Neuronal stem cell (in vitro differentiated cells): ENCODE results near the gene BIN1.

Experiments used
- DNase-seq: peaks from one replicate; pipeline ENCODE4 v3.0.0-alpha.2; 2013; ENCODE audit warnings: low spot score
- H2AFZ ChIP-seq: one replicate; pipeline ENCODE4 v1.6.1; 2013; ENCODE audit warnings: mild to moderate bottlenecking, low read length, inconsistent platforms
- H2AK5ac ChIP-seq: 2 replicates; pipeline ENCODE4 v1.6.1; 2013; ENCODE audit warnings: low read depth, mild to moderate bottlenecking, inconsistent platforms, low read length, moderate library complexity, mixed read lengths
- H2BK120ac ChIP-seq: 2 replicates; pipeline ENCODE4 v1.6.1; 2013; ENCODE audit warnings: low read depth, mild to moderate bottlenecking, inconsistent platforms, low read length, moderate library complexity, mixed read lengths
- H2BK12ac ChIP-seq: one replicate; pipeline ENCODE4 v1.6.1; 2013; ENCODE audit warnings: low read length, inconsistent platforms
- H2BK15ac ChIP-seq: 2 replicates; pipeline ENCODE4 v1.6.1; 2013; ENCODE audit warnings: mild to moderate bottlenecking, low read length, inconsistent platforms, mixed read lengths
- H2BK5ac ChIP-seq: one replicate; pipeline ENCODE4 v1.6.1; 2013; ENCODE audit warnings: inconsistent platforms, mild to moderate bottlenecking, low read length, moderate library complexity
- H3K14ac ChIP-seq: one replicate; pipeline ENCODE4 v1.6.1; 2013; ENCODE audit warnings: low read length, inconsistent platforms
- H3K18ac ChIP-seq: 2 replicates; pipeline ENCODE4 v1.6.1; 2013; ENCODE audit warnings: low read length, inconsistent platforms
- H3K23ac ChIP-seq: 2 replicates; pipeline ENCODE4 v1.6.1; 2013; ENCODE audit warnings: low read depth, mild to moderate bottlenecking, mixed read lengths, low read length, inconsistent platforms; ENCODE audit not compliant: poor library complexity
- H3K27ac ChIP-seq: replicated peaks from 3 replicates; pipeline ENCODE4 v1.5.1; 2013; ENCODE audit warnings: low read length, inconsistent platforms
- H3K27me3 ChIP-seq, 3 experiments: 2 replicates each; pipeline ENCODE4 v1.6.1; 2013; ENCODE audit warnings: low read length in 3 of 3, mild to moderate bottlenecking in 2 of 3, inconsistent platforms in 1 of 3, low read depth in 1 of 3, mixed read lengths in 1 of 3, moderate library complexity in 1 of 3; ENCODE audit not compliant: control insufficient read depth in 3 of 3, insufficient read depth in 3 of 3
- H3K36me3 ChIP-seq, 2 donors: replicated peaks in 1 of 2; 2 replicates each; pipeline ENCODE4 v1.6.1; 2013; ENCODE audit warnings: low read length in 2 of 2; ENCODE audit not compliant: control insufficient read depth in 2 of 2, insufficient read depth in 2 of 2
- H3K4ac ChIP-seq: 2 replicates; pipeline ENCODE4 v1.6.1; 2013; ENCODE audit warnings: inconsistent platforms, mild to moderate bottlenecking, low read length, moderate library complexity
- H3K4me1 ChIP-seq, 2 donors: 1 replicate in 1 of 2; 2 replicates in 1 of 2; pipeline ENCODE4 v1.6.1; 2013; ENCODE audit warnings: low read length in 2 of 2, low read depth in 1 of 2; ENCODE audit not compliant: control insufficient read depth in 2 of 2, insufficient read depth in 1 of 2
- H3K4me2 ChIP-seq: one replicate; pipeline ENCODE4 v1.6.1; 2013; ENCODE audit warnings: mild to moderate bottlenecking, low read length, inconsistent platforms; ENCODE audit not compliant: insufficient read depth, poor library complexity, severe bottlenecking
- H3K4me3 ChIP-seq, 2 donors: 2 replicates each; pipeline ENCODE4 v1.5.1; 2013; ENCODE audit warnings: low read length in 2 of 2, mild to moderate bottlenecking in 2 of 2, inconsistent platforms in 1 of 2, moderate library complexity in 1 of 2
- H3K79me1 ChIP-seq: one replicate; pipeline ENCODE4 v1.6.1; 2013; ENCODE audit warnings: low read depth, mild to moderate bottlenecking, inconsistent platforms, low read length, moderate library complexity
- H3K9ac ChIP-seq: one replicate; pipeline ENCODE4 v1.6.1; 2013; ENCODE audit warnings: mild to moderate bottlenecking, low read depth, low read length, inconsistent platforms; ENCODE audit not compliant: poor library complexity
- H3K9me3 ChIP-seq, 2 donors: replicated peaks in 1 of 2; 2 replicates each; pipeline versions ENCODE3 to v1.6.1; 2013; ENCODE audit warnings: low read length in 2 of 2, mild to moderate bottlenecking in 2 of 2, inconsistent platforms in 1 of 2, low read depth in 1 of 2, mixed read lengths in 1 of 2, moderate library complexity in 1 of 2; ENCODE audit not compliant: control insufficient read depth in 2 of 2, insufficient read depth in 1 of 2
- H4K8ac ChIP-seq: one replicate; pipeline ENCODE4 v1.6.1; 2013; ENCODE audit warnings: low read depth, mild to moderate bottlenecking, inconsistent platforms, low read length, moderate library complexity
- H4K91ac ChIP-seq: one replicate; pipeline ENCODE4 v1.6.1; 2013; ENCODE audit warnings: low read length, low read depth, mild to moderate bottlenecking, inconsistent platforms; ENCODE audit not compliant: poor library complexity
- WGBS, 2 donors: extraction: QIAGEN DNeasy Blood & Tissue Kit; methylation state at CpG; one replicate each; pipeline ENCODE4 v1.1.7; 2013; ENCODE audit warnings: missing lambda C conversion rate in 2 of 2, mixed read lengths in 1 of 2; ENCODE audit not compliant: insufficient read length in 2 of 2, insufficient replicate concordance in 1 of 2; ENCODE audit errors: extremely low coverage in 2 of 2; 5-methylcytosine and 5-hydroxymethylcytosine counted together

The BIN1 gene

GRCh38 chr2:127044977-127045661, 61.8 kb downstream of the BIN1 start:
- H2BK5ac ChIP-seq = no peak overlapping the region
- peak overlapping the region; percentile 50 for H3K18ac ChIP-seq
- H3K27me3 ChIP-seq = peaks cover 0 to 2% (median 0%) of the 10 kb centered on the region in 3 experiments
- peaks cover 0 to 9% of the 10 kb centered on the region in 2 donors for H3K9me3 ChIP-seq
- no peak overlapping the region for H2BK15ac ChIP-seq
- H3K27ac ChIP-seq = no peak overlapping the region
- H3K79me1 ChIP-seq = no peaks in the 10 kb centered on the region
- no peak for DNase-seq
- no peak overlapping the region for H3K14ac ChIP-seq
- H3K36me3 ChIP-seq = peaks cover 0 to 3% of the 10 kb centered on the region in 2 donors
- H2BK12ac ChIP-seq = no peak overlapping the region
- H3K9ac ChIP-seq = no peak overlapping the region
- H3K4me3 ChIP-seq = no peak overlapping the region
- peak overlapping the region; percentile 34 for H2AK5ac ChIP-seq
- peak overlapping the region; percentile 45 for H4K91ac ChIP-seq
- H3K4me1 ChIP-seq = peaks cover 0 to 4% of the 10 kb centered on the region in 2 donors
- no CpG with 5 or more reads among the region's 20 CpGs for WGBS, 2 donors
- H4K8ac ChIP-seq = no peak overlapping the region
- H2BK120ac ChIP-seq = no peak overlapping the region
- no peak overlapping the region for H3K4ac ChIP-seq
- peak overlapping the region; percentile 70 for H3K23ac ChIP-seq
- no peak overlapping the region for H2AFZ ChIP-seq
- H3K4me2 ChIP-seq = no peak overlapping the region

- Histone ChIP-seq H2BK15ac (no peak overlapping the region), H3K4me3 (peak overlapping the region in 1 of 2 donors; percentile 49)
Observed at GRCh38 chr2:127044165-127044718, 62.7 kb downstream of the BIN1 start.

GRCh38 chr2:127043367-127044164, 63.4 kb downstream of the BIN1 start:
- no peak overlapping the region for H3K14ac ChIP-seq
- peaks cover 0 to 9% of the 10 kb centered on the region in 2 donors for H3K9me3 ChIP-seq
- H4K8ac ChIP-seq = peak overlapping the region; percentile 83
- H3K4me3 ChIP-seq = no peak overlapping the region
- H2BK15ac ChIP-seq = no peak overlapping the region
- no peak for DNase-seq
- H3K4ac ChIP-seq = peak overlapping the region; percentile 42
- no peak overlapping the region for H3K4me2 ChIP-seq
- H2BK5ac ChIP-seq = no peak overlapping the region
- no peak overlapping the region for H3K27ac ChIP-seq
- H3K23ac ChIP-seq = no peak overlapping the region
- 99 to 100% methylated on average over 3 to 7 of the region's 27 CpGs for WGBS, 2 donors
- H2BK12ac ChIP-seq = no peak overlapping the region
- H3K27me3 ChIP-seq = peaks cover 0 to 2% (median 0%) of the 10 kb centered on the region in 3 experiments
- no peaks in the 10 kb centered on the region for H3K79me1 ChIP-seq
- no peak overlapping the region for H3K18ac ChIP-seq
- no peak overlapping the region for H2BK120ac ChIP-seq
- H2AFZ ChIP-seq = no peak overlapping the region
- H3K4me1 ChIP-seq = no peaks in the 10 kb centered on the region
- peaks cover 0 to 2% of the 10 kb centered on the region in 2 donors for H3K36me3 ChIP-seq
- no peak overlapping the region for H4K91ac ChIP-seq
- peak overlapping the region; percentile 36 for H2AK5ac ChIP-seq
- peak overlapping the region; percentile 68 for H3K9ac ChIP-seq

More at GRCh38 chr2:127044165-127044718, 62.7 kb downstream of the BIN1 start:
- Histone ChIP-seq H2BK5ac (no peak overlapping the region), H2AFZ (no peak overlapping the region), H2AK5ac (no peak overlapping the region), H3K4me2 (no peak overlapping the region), H3K23ac (no peak overlapping the region), H3K9me3 (peaks cover 0 to 9% of the 10 kb centered on the region in 2 donors), H3K79me1 (no peaks in the 10 kb centered on the region), H3K4ac (no peak overlapping the region), H3K18ac (no peak overlapping the region), H2BK12ac (no peak overlapping the region), H4K8ac (no peak overlapping the region), H4K91ac (no peak overlapping the region), H2BK120ac (no peak overlapping the region), H3K27ac (no peak overlapping the region), H3K9ac (peak overlapping the region; percentile 68), H3K27me3 (peaks cover 0 to 2% (median 0%) of the 10 kb centered on the region in 3 experiments), H3K36me3 (peaks cover 0 to 3% of the 10 kb centered on the region in 2 donors), H3K14ac (no peak overlapping the region), H3K4me1 (no peaks in the 10 kb centered on the region)
- 100% methylated on average over 2 to 4 of the region's 4 CpGs for WGBS, 2 donors
- no peak for DNase-seq
